ENCODE measurements around the gene RC3H1. TPM values are rescaled to one million over a fixed set of nuclear protein-coding genes. Genes with fewer than 3 reads are reported as not detected.

RC3H1 gene
- total and polyA plus RNA-seq, 9 of the 15 experiments (the other 6 are each of a cell fraction or from before 2014, with no cell fraction given), result 2.4 to 31.7 (median 12.4) TPM

DNA sequence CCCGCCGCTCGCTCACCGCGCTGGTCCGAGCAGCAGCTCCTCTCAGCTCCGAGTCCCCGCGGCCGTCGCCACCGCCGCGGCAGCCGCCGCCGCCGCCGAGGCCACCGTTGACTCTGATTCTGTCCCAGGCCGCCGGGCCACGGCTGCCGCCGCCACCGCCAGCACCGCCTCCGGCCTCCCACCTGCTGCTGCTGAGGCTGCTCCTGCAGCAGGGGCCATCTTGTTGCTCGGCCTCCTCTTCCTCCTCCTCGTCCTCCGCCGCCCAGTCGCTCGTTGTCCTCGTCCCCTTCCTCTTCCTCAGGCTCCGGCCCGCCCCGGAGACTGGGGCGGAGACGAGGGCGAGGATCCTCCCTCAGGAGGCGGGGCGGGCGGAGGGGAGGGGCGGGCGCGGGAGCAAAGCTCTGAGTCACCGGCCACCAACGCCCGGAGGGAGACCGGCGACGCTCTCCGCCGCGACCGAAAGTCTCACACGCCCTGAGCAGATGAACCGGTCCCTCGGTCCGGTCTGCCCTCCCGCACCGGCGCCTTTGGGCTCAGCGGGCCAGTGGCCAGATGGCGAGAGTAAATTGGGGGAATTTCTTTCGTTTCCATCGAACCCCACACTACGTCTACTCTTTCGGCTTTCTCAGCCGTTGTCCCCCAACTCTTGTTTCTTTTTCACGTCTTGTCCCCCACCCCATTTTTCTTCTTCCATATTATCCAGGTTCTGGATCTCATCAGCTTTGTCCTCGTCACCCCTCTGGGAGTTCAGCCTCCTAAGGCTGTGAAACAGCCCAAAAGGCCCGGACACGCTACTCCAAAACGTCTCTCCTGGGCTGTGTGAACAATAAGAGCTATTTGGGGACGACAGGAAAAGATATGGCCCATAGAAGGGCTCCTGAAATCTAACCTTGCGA lies at the start of gene RC3H1 (continued):
- TF ChIP-seq MNT (conservative IDR thresholded peaks at IDR 0.05), result peak in 1 of 2 experiments; percentile 27; a peak in 3 of 4 replicates
- TF ChIP-seq ZNF41 (CRISPR knock-in tag; conservative IDR thresholded peaks at IDR 0.05), result no peak
- TF ChIP-seq YBX1 (IDR thresholded peaks at IDR 0.05), result no peak
- TF ChIP-seq POLR2G (IDR thresholded peaks at IDR 0.05; ENCODE audit: low read depth, low read length), result peak; percentile 98
- TF ChIP-seq, protein P1, sequence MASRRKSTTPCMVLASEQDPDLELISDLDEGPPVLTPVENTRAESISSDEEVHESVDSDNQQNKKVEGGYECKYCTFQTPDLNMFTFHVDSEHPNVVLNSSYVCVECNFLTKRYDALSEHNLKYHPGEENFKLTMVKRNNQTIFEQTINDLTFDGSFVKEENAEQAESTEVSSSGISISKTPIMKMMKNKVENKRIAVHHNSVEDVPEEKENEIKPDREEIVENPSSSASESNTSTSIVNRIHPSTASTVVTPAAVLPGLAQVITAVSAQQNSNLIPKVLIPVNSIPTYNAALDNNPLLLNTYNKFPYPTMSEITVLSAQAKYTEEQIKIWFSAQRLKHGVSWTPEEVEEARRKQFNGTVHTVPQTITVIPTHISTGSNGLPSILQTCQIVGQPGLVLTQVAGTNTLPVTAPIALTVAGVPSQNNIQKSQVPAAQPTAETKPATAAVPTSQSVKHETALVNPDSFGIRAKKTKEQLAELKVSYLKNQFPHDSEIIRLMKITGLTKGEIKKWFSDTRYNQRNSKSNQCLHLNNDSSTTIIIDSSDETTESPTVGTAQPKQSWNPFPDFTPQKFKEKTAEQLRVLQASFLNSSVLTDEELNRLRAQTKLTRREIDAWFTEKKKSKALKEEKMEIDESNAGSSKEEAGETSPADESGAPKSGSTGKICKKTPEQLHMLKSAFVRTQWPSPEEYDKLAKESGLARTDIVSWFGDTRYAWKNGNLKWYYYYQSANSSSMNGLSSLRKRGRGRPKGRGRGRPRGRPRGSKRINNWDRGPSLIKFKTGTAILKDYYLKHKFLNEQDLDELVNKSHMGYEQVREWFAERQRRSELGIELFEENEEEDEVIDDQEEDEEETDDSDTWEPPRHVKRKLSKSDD (conservative IDR thresholded peaks at IDR 0.05; ENCODE audit: low read length), result no peak
- peak; percentile 40; the same call in 1 of the 2 replicates for TF ChIP-seq EGR1 (conservative IDR thresholded peaks at IDR 0.05)
- TF ChIP-seq RFX1 (IDR thresholded peaks at IDR 0.05), result no peak
- no peak for TF ChIP-seq LEF1 (IDR thresholded peaks at IDR 0.05)
- TF ChIP-seq SP2 (IDR thresholded peaks at IDR 0.05; ENCODE audit: extremely low read depth, low read depth, low read length, poor library complexity, severe bottlenecking), result no peak
- TF ChIP-seq KDM4B (IDR thresholded peaks at IDR 0.05; ENCODE audit: borderline replicate concordance in 2 of 2, low read depth in 1 of 2), result no peak
- no peak for TF ChIP-seq RBM14 (IDR thresholded peaks at IDR 0.05; ENCODE audit: borderline replicate concordance, insufficient read depth, low read depth, low read length)
- TF ChIP-seq, protein P2, sequence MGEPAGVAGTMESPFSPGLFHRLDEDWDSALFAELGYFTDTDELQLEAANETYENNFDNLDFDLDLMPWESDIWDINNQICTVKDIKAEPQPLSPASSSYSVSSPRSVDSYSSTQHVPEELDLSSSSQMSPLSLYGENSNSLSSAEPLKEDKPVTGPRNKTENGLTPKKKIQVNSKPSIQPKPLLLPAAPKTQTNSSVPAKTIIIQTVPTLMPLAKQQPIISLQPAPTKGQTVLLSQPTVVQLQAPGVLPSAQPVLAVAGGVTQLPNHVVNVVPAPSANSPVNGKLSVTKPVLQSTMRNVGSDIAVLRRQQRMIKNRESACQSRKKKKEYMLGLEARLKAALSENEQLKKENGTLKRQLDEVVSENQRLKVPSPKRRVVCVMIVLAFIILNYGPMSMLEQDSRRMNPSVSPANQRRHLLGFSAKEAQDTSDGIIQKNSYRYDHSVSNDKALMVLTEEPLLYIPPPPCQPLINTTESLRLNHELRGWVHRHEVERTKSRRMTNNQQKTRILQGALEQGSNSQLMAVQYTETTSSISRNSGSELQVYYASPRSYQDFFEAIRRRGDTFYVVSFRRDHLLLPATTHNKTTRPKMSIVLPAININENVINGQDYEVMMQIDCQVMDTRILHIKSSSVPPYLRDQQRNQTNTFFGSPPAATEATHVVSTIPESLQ (CRISPR knock-in tag; IDR thresholded peaks at IDR 0.05), result no peak
- TF ChIP-seq NFIC (IDR thresholded peaks at IDR 0.05), result peak; percentile 53
- TF ChIP-seq IFI16 (CRISPR knock-in tag; IDR thresholded peaks at IDR 0.05), result no peak
- TF ChIP-seq L3MBTL2 (IDR thresholded peaks at IDR 0.05), result peak; percentile 60; the same call in 1 of the 2 replicates
- no peak for TF ChIP-seq ZNF165 (CRISPR knock-in tag; IDR thresholded peaks at IDR 0.05; ENCODE audit: borderline replicate concordance)
- no peak for TF ChIP-seq PRMT5 (CRISPR knock-in tag; IDR thresholded peaks at IDR 0.05)
- no peak for TF ChIP-seq RBM25 (IDR thresholded peaks at IDR 0.05; ENCODE audit: low read depth, low read length, severe bottlenecking)
- no peak for TF ChIP-seq TAF15 (IDR thresholded peaks at IDR 0.05; ENCODE audit: low read depth, low read length)
- TF ChIP-seq ZNF583 (CRISPR knock-in tag; IDR thresholded peaks at IDR 0.05), result peak; percentile 25
- no peak for TF ChIP-seq ZSCAN29 (IDR thresholded peaks at IDR 0.05)
- no peak for TF ChIP-seq SREBF1 (IDR thresholded peaks at IDR 0.05; ENCODE audit: borderline replicate concordance, low read depth, low read length)

All from K562 (cell line).